GM12801 (cell line): ENCODE data around the gene MOK.

Source experiments
- TF ChIP-seq, protein P1 (sequence below): IDR thresholded peaks from one replicate; pipeline ENCODE4 v1.5.1; 2011; ENCODE audit warnings: control low read depth; ENCODE audit not compliant: insufficient read length; ENCODE audit errors: extremely low read depth

The MOK gene

GRCh38 chr14:102315121-102315520, 10.2 kb upstream of the MOK start:
- TF ChIP-seq, protein P1, sequence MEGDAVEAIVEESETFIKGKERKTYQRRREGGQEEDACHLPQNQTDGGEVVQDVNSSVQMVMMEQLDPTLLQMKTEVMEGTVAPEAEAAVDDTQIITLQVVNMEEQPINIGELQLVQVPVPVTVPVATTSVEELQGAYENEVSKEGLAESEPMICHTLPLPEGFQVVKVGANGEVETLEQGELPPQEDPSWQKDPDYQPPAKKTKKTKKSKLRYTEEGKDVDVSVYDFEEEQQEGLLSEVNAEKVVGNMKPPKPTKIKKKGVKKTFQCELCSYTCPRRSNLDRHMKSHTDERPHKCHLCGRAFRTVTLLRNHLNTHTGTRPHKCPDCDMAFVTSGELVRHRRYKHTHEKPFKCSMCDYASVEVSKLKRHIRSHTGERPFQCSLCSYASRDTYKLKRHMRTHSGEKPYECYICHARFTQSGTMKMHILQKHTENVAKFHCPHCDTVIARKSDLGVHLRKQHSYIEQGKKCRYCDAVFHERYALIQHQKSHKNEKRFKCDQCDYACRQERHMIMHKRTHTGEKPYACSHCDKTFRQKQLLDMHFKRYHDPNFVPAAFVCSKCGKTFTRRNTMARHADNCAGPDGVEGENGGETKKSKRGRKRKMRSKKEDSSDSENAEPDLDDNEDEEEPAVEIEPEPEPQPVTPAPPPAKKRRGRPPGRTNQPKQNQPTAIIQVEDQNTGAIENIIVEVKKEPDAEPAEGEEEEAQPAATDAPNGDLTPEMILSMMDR = no peak

- TF ChIP-seq, protein P1 = no peak
Measured at GRCh38 chr14:102314242-102315011, 9.5 kb upstream of the MOK start.

DNA sequence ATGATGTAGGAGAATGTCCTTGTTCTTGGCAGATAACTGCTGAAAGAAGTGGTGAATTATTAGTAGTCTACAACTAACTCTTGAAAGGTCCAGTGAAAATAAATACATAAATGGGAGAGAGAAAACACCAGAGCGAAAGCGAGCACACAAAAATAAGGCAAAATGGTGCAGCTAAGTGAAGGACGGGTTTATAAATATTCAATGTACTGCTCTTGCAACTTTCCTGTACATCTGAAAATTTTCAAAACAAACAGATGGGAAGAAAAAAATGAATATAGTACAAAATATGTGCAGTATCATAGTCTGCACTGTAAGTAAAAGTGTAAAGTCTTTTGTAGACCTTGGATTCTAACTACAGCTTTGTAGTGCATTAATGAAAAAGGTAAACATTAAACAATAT, 1.3 kb downstream of the MOK start:
- TF ChIP-seq, protein P1 = no peak

- TF ChIP-seq, protein P1 = no peak
Measured at GRCh38 chr14:102297436-102298170, 7.4 kb downstream of the MOK start.

DNA sequence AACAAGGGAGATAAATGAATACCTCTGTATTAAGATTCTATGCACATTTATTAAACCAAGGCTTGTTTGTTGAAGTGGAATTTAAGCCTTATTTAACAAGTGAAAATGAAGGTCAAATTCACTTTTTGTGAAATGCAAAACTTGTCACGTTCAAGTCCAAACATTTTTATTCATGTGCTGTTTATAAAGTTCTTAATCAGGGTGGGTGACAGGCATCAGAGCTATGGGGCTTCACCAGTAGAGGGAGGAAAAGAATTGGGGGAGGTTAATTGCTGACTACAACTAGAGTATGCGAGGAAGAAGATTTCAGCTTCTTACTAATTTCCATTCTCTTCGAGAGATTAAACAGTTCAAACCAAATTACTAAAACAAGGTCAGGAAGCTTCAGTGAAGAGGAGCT, 9.7 kb downstream of the MOK start:
- TF ChIP-seq, protein P1 = no peak

DNA sequence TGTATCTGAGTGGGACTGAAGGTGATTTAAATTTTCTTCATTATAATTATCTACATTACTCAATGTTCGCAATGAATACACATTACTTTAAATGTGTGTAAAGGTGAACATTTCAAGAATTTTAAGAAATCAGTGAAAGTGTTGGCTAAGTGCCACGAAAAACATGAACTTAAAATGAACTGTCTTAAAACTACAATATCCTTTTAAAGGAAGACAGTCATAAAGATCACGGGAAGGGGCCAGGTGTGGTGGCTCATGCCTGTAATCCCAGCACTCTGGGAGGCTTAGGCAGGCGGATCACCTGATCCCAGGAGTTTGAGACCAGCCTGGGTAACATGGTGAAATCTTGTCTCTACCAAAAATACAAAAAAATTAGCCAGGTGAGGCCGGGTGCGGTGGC, 11.2 kb downstream of the MOK start:
- TF ChIP-seq, protein P1 = no peak

DNA sequence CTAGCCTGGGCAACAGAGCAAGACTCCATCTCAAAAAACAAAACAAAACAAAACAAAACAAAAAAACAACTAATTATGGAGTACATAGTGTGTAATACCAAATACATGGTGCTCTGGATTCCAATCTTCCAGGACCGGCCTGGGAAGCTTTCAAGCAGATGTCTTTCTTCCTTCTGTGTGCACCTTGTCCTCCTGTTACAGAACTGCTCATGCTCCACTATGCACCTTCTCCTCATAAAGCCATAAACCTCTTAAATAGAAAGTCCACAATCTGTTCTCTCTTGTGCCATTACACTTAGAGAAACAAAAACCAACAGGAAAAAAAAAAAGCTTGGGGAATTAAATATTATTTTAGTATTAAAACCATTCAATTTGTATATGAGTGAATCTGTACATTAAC, 12.5 kb downstream of the MOK start:
- TF ChIP-seq, protein P1 = no peak
